GM18505 (cell line): Measurements from ENCODE around the gene CHEK2.

Experiments used
- ATAC-seq: cut with Tn5 transposase; IDR thresholded peaks from one replicate; pipeline ENCODE4 v1.9.1; 2021; ENCODE audit not compliant: unreplicated experiment
- POLR2A ChIP-seq: IDR thresholded peaks from 4 replicates; pipeline ENCODE4 v1.6.1; 2011; ENCODE audit warnings: borderline replicate concordance; ENCODE audit not compliant: insufficient read depth, insufficient read length; ENCODE audit errors: extremely low read depth

CHEK2 gene

GRCh38 chr22:28650463-28650862 is 91.2 kb downstream of the CHEK2 start:
- no peak for ATAC-seq
- TF ChIP-seq POLR2A = no peak

GRCh38 chr22:28648792-28649191 is 92.8 kb downstream of the CHEK2 start:
- no peak for ATAC-seq
- TF ChIP-seq POLR2A = no peak

GRCh38 chr22:28647216-28647615 is 94.4 kb downstream of the CHEK2 start:
- TF ChIP-seq POLR2A = no peak
- ATAC-seq = no peak

GRCh38 chr22:28639321-28639720 is 102.3 kb downstream of the CHEK2 start:
- TF ChIP-seq POLR2A = no peak
- ATAC-seq = no peak
